SU-DHL-6 (cell line): ENCODE results near the gene MIOX.

Experiments used
- CTCF ChIP-seq: fragments of 200-600 bp; sonication (generic); IDR thresholded peaks from one replicate; pipeline ENCODE4 v1.5.1; 2017; ENCODE audit warnings: antibody characterized with exemption, mild to moderate bottlenecking, low read length, moderate library complexity; ENCODE audit not compliant: insufficient read depth, poor library complexity, severe bottlenecking
- EZH2phosphoT487 ChIP-seq: fragments of 200-600 bp; sonication (generic), shearing (Covaris generic); conservative IDR thresholded peaks from 2 replicates; pipeline ENCODE4 v1.6.1; 2018; ENCODE audit warnings: mild to moderate bottlenecking, antibody characterized with exemption, low read length, moderate library complexity, mixed read lengths

DNA sequence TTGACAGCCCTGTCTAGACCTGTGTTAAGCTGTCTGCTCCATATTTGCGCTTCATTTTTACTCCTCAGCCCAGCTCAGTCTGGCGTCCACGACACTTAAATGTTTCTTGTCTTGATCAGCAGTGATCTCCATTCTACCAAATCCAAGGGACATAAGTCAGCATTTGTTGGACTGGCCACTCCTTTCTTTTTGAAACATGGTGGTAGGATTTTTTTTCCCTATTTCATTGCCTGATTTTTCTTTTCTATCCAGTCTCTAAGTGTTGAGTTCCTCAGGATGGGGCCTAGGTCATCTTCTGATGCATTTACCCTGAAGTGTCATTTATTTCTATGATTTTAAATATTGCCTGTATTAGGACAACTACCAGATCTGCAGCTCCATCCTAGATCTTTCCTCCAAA is 22.2 kb downstream of the MIOX start:
- TF ChIP-seq CTCF = no peak
- no peak for TF ChIP-seq EZH2phosphoT487
